ENCODE measurements around the gene NDNF. TPM values are rescaled to one million over a fixed set of nuclear protein-coding genes. Genes with fewer than 3 reads are reported as not detected.

NDNF gene
- total and polyA plus RNA-seq, 2 experiments from 2014 or later, result 13.6 to 30.5 TPM

DNA sequence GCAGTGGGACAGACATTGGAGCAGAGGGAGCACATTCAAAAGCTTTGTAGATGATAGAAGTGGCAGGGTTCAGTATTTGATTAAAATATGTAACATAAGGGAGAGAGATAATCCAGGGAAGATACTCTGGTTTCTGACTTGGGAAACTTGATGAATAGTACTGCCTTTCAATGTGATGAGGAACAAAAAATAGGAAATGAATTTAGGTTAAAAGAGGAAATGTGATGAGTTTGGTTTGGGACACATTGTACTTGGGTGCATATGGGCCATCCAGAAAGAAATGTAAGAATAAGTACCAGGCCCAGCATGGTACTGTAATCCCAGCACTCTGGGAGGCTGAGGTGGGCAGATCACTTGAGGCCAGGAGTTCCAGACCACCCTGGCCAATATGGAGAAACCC lies 20.9 kb upstream of the NDNF start:
- Histone ChIP-seq H3K4me3 (no peak overlapping the region), H3K9me3 (ENCODE audit: low read depth) (no peaks in the 10 kb centered on the region), H3K4me1 (ENCODE audit: insufficient read depth) (no peaks in the 10 kb centered on the region), H3K4me2 (no peak overlapping the region), H3K27ac (no peak overlapping the region), H4K20me1 (ENCODE audit: insufficient read depth, poor library complexity, severe bottlenecking) (no peaks in the 10 kb centered on the region), H3K9me2 (replicated peaks; ENCODE audit: insufficient read depth) (no peaks in the 10 kb centered on the region), H3K79me2 (no peaks in the 10 kb centered on the region), H3K36me3 (replicated peaks; ENCODE audit: insufficient read depth, low read depth) (no peaks in the 10 kb centered on the region), H2AFZ (no peak overlapping the region), H3K27me3 (no peaks in the 10 kb centered on the region)
- no peak for DNase-seq (ENCODE audit: low spot score)
- TF ChIP-seq EZH2 (IDR thresholded peaks at IDR 0.05; ENCODE audit: borderline replicate concordance), result no peak
- no peak for TF ChIP-seq EZH2phosphoT487 (IDR thresholded peaks at IDR 0.05; ENCODE audit: low read depth, severe bottlenecking, unreplicated experiment)
- TF ChIP-seq, protein P1, sequence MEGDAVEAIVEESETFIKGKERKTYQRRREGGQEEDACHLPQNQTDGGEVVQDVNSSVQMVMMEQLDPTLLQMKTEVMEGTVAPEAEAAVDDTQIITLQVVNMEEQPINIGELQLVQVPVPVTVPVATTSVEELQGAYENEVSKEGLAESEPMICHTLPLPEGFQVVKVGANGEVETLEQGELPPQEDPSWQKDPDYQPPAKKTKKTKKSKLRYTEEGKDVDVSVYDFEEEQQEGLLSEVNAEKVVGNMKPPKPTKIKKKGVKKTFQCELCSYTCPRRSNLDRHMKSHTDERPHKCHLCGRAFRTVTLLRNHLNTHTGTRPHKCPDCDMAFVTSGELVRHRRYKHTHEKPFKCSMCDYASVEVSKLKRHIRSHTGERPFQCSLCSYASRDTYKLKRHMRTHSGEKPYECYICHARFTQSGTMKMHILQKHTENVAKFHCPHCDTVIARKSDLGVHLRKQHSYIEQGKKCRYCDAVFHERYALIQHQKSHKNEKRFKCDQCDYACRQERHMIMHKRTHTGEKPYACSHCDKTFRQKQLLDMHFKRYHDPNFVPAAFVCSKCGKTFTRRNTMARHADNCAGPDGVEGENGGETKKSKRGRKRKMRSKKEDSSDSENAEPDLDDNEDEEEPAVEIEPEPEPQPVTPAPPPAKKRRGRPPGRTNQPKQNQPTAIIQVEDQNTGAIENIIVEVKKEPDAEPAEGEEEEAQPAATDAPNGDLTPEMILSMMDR (IDR thresholded peaks at IDR 0.05; ENCODE audit: poor library complexity), result no peak

DNA sequence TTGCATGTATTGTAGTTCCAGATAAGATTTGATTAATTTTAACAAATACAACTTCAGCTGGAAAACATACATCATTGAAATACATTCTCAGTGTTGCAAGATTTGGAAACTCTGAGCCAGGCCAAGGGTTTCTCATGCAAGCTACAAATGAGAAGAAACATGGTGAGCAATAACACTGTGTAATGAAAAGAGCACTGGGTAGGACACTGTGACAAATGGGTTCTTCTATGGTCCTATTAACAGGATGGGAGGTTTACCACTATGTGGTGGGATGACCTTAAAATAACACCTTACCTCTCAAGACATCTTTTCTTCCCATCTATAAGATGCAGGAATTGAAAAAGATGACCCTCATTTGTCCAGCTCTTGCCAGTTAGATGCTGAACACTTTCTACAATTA lies 19.6 kb upstream of the NDNF start:
- H3K4me3 ChIP-seq, result no peak overlapping the region
- no peaks in the 10 kb centered on the region for H3K9me2 ChIP-seq (replicated peaks; ENCODE audit: insufficient read depth)
- no peaks in the 10 kb centered on the region for H3K9me3 ChIP-seq (ENCODE audit: low read depth)
- H3K27me3 ChIP-seq, result no peaks in the 10 kb centered on the region
- no peak overlapping the region for H3K27ac ChIP-seq
- no peaks in the 10 kb centered on the region for H3K36me3 ChIP-seq (replicated peaks; ENCODE audit: insufficient read depth, low read depth)
- DNase-seq (ENCODE audit: low spot score), result no peak
- H3K4me2 ChIP-seq, result no peak overlapping the region
- no peaks in the 10 kb centered on the region for H4K20me1 ChIP-seq (ENCODE audit: insufficient read depth, poor library complexity, severe bottlenecking)
- TF ChIP-seq EZH2phosphoT487 (IDR thresholded peaks at IDR 0.05; ENCODE audit: low read depth, severe bottlenecking, unreplicated experiment), result no peak
- TF ChIP-seq, protein P1 (IDR thresholded peaks at IDR 0.05; ENCODE audit: poor library complexity), result no peak
- no peak for TF ChIP-seq EZH2 (IDR thresholded peaks at IDR 0.05; ENCODE audit: borderline replicate concordance)
- no peaks in the 10 kb centered on the region for H3K4me1 ChIP-seq (ENCODE audit: insufficient read depth)
- H3K79me2 ChIP-seq, result no peaks in the 10 kb centered on the region
- H2AFZ ChIP-seq, result no peak overlapping the region

DNA sequence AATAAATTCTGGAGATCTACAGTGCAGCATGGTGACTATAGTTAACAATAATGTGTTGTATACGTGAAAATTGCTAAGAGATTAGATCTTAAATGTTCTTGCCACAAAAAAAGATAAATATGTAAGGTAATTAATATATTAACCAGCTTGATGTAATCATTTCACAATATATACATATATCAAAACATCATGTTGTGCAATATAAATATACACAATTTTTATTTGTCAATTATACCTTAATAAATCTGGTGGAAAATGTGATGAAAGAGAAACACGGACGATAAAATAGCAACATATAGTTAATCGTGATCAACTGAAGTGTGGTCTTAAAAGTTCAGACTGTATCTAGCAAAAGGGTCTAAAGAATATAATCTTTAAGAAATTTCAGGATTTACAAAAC lies 16.5 kb upstream of the NDNF start:
- 86% methylated on average over 4 of the region's 4 CpGs for WGBS (ENCODE audit: low lambda C conversion rate, missing lambda C conversion rate)
- Histone ChIP-seq H3K27ac (no peak overlapping the region), H3K4me2 (no peak overlapping the region), H3K4me1 (ENCODE audit: insufficient read depth) (no peaks in the 10 kb centered on the region), H3K79me2 (no peaks in the 10 kb centered on the region), H3K9me3 (ENCODE audit: low read depth) (no peaks in the 10 kb centered on the region), H3K36me3 (replicated peaks; ENCODE audit: insufficient read depth, low read depth) (no peaks in the 10 kb centered on the region), H3K9me2 (replicated peaks; ENCODE audit: insufficient read depth) (no peaks in the 10 kb centered on the region), H3K27me3 (no peaks in the 10 kb centered on the region), H3K4me3 (no peak overlapping the region), H4K20me1 (ENCODE audit: insufficient read depth, poor library complexity, severe bottlenecking) (no peaks in the 10 kb centered on the region), H2AFZ (no peak overlapping the region)
- TF ChIP-seq, protein P1 (IDR thresholded peaks at IDR 0.05; ENCODE audit: poor library complexity), result no peak
- TF ChIP-seq EZH2 (IDR thresholded peaks at IDR 0.05; ENCODE audit: borderline replicate concordance) (no peak), EZH2phosphoT487 (IDR thresholded peaks at IDR 0.05; ENCODE audit: low read depth, severe bottlenecking, unreplicated experiment) (no peak)
- no peak for DNase-seq (ENCODE audit: low spot score)

DNA sequence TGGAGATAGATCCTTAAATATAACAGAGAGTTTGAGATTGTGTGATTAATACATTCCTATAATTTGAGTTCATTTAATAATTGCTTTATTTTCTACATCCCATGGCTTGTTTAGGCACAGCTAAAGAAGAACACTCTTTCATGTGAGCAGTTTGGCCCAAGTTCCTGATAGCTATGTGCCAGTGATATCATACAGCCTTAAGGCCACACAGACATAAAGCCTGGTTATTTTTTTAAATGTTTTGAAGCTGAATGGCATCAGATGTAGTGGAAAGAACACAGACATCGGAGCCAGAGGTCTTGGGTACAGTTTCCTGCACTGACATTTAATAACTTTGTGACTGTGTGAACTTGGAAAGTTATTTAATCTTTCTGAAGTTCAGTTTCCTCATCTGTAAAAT lies 7.0 kb upstream of the NDNF start:
- WGBS (ENCODE audit: low lambda C conversion rate, missing lambda C conversion rate), result 78% methylated on average over 1 of the region's 1 CpG
- DNase-seq (ENCODE audit: low spot score), result no peak
- H4K20me1 ChIP-seq (ENCODE audit: insufficient read depth, poor library complexity, severe bottlenecking), result no peaks in the 10 kb centered on the region
- no peaks in the 10 kb centered on the region for H3K36me3 ChIP-seq (replicated peaks; ENCODE audit: insufficient read depth, low read depth)
- H3K4me1 ChIP-seq (ENCODE audit: insufficient read depth), result peaks cover 3% of the 10 kb centered on the region
- TF ChIP-seq EZH2 (IDR thresholded peaks at IDR 0.05; ENCODE audit: borderline replicate concordance), result no peak
- no peak for TF ChIP-seq EZH2phosphoT487 (IDR thresholded peaks at IDR 0.05; ENCODE audit: low read depth, severe bottlenecking, unreplicated experiment)
- TF ChIP-seq, protein P1 (IDR thresholded peaks at IDR 0.05; ENCODE audit: poor library complexity), result no peak
- H3K9me2 ChIP-seq (replicated peaks; ENCODE audit: insufficient read depth), result no peaks in the 10 kb centered on the region
- no peaks in the 10 kb centered on the region for H3K79me2 ChIP-seq
- no peak overlapping the region for H3K4me3 ChIP-seq
- H3K4me2 ChIP-seq, result no peak overlapping the region
- no peaks in the 10 kb centered on the region for H3K9me3 ChIP-seq (ENCODE audit: low read depth)
- H2AFZ ChIP-seq, result no peak overlapping the region
- H3K27me3 ChIP-seq, result no peaks in the 10 kb centered on the region
- no peak overlapping the region for H3K27ac ChIP-seq
